ENCODE data around the gene DHRS13.
A peak's percentile ranks its signal among the peaks of the same experiment; 100 is the strongest.

DHRS13 gene

DNA sequence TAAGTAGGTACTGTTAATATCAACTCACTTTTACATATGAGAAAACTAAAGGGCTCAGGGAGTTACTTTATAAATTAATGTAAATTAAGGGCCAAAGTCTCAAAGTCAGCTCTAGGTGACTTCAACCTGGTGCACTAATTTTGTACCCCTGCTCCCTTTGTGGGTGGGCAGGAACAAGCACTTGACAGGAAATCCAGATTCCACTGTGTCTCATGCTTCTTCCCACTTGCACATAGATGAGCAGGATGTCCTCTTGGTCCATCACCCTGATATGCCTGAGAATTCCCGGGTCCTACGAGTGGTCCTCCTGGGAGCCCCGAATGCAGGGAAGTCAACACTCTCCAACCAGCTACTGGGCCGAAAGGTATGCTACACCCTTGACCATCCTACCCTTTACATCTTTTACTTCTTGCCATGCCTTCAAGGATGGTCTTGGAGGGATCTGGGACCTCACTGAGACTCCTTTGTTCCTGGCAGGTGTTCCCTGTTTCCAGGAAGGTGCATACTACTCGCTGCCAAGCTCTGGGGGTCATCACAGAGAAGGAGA, 46.8 kb downstream of the DHRS13 start:
- DNase-seq, result no peak

- DNase-seq, result no peak
Observed at GRCh38 chr17:28855336-28855679, 47.6 kb downstream of the DHRS13 start.

DNA sequence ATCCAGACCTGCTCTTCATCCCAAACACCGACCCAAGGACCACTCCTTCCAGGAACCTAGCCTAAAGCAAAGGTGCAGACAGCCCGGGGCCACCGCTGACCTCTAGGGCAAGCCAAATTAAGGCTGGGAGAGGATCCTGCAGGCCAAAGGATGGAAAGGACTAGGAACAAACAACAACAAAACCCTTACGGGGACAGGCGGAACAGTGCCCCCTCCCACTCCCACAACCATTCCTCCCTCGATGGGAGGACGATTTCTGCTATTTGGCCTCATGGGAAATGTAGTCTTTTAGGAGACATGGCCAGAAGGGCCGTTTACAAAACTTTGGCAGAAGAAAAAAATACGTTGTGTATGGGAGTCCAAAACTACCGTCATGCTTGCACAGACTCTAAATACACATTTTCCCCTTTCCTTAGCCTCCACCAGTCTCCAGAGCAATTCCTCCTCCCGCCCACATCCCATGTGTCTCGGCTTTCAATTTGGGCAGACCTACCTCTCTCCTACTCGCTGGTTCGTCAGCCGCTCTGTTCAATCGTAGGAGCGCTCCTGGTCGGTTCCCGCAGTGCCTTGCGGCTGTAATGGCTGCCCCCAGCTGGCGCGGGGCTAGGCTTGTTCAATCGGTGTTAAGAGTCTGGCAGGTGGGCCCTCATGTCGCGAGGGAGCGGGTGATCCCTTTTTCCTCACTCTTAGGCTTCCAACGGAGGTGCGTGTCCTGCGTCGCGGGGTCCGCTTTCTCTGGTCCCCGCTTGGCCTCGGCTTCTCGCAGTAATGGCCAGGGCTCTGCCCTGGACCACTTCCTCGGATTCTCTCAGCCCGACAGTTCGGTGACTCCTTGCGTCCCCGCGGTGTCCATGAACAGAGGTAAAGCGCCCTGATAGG, 48.2 kb downstream of the DHRS13 start, which contains the start of gene ERAL1:
Gene ERAL1, plus strand, starts transcription at position 560 of the 879 bp plus-strand sequence. Its CDS starts 19 bp downstream, at position 579.
- peak; percentile 89 for DNase-seq

DNA sequence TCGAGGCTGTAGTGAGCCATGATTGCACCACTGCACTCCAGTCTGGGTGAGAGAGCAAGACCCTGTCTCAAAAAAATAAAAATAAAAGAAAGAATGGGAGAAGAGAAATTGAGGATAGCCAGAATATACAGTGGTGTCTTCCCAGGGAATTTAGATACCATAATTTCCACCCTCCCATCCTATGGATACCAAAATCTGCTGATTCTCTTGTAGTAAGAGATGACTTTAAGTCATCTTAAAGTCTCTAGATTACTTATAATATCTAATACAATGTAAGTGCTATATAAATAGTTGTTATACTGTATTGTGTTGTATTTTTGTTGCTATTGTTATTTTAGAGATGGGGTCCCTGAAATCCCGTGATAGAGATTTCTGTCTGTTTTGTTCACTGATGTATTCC, 49.6 kb downstream of the DHRS13 start:
- no peak for DNase-seq

DNA sequence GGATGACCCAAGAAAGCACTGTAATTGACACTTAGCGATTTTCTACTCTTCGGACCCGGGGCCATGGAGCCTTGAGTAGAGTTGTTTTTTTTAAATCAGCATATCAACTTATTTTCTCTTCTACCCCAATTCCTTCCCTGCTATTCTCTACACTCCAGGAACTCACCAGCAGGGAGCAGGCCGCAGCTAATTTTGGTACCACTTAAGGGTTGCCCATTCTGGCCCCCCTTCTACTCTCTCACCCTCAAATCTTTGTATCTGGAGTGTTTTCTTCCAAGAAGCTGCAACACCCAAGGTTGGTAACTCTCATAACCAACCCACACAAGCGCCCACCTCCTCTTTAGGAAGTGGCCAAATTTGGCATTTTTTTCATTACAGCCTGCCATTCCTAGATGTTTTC, 53.6 kb downstream of the DHRS13 start:
- peak; percentile 18 for DNase-seq

GRCh38 chr17:28848667-28849066, 54.2 kb downstream of the DHRS13 start:
- DNase-seq, result peak; percentile 16
